Gastrocnemius medialis (tissue), 4 donors: ENCODE results near the gene TADA2A.

Experiments used
- POLR2A ChIP-seq, 2 donors: fragments of 450-650 bp; IDR thresholded peaks; one replicate each; pipeline ENCODE4 v1.6.1; 2017; ENCODE audit warnings: antibody characterized with exemption in 2 of 2, mild to moderate bottlenecking in 2 of 2, moderate library complexity in 2 of 2
- TF ChIP-seq, protein P1 (sequence below), 5 experiments: fragments of 450-650 bp in 3 of 5; fragments of 200-600 bp in 2 of 5; sonication (generic) in 2 of 5; IDR thresholded peaks in 4 of 5; conservative IDR thresholded peaks in 1 of 5; 1 replicate in 4 of 5; 2 replicates in 1 of 5; pipeline ENCODE4 v1.5.1; 2016 to 2019; ENCODE audit warnings: antibody characterized with exemption in 5 of 5, mild to moderate bottlenecking in 3 of 5, moderate library complexity in 3 of 5

DNA sequence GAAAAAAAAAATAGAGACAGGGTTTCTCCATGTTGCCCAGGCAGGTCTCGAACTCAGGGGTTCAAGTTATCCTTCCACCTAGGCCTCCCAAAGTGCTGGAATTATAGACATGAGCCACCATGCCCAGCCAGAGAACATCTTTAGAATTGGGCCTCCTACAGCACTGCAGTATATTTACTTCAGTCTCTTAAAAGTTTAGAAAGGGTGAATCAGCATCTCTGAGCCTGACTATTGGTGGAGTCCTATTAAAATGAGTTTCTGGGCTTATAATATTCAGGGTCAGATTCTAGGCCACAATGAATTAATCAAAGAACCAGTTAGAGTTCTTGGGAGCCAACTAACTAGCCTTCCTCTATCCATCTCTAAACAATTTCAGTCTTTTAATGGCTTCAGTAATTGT lies 22.8 kb downstream of the TADA2A start:
- TF ChIP-seq, protein P1, sequence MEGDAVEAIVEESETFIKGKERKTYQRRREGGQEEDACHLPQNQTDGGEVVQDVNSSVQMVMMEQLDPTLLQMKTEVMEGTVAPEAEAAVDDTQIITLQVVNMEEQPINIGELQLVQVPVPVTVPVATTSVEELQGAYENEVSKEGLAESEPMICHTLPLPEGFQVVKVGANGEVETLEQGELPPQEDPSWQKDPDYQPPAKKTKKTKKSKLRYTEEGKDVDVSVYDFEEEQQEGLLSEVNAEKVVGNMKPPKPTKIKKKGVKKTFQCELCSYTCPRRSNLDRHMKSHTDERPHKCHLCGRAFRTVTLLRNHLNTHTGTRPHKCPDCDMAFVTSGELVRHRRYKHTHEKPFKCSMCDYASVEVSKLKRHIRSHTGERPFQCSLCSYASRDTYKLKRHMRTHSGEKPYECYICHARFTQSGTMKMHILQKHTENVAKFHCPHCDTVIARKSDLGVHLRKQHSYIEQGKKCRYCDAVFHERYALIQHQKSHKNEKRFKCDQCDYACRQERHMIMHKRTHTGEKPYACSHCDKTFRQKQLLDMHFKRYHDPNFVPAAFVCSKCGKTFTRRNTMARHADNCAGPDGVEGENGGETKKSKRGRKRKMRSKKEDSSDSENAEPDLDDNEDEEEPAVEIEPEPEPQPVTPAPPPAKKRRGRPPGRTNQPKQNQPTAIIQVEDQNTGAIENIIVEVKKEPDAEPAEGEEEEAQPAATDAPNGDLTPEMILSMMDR (IDR thresholded peaks at IDR 0.05 in 4 of 5, conservative IDR thresholded peaks at IDR 0.05 in 1 of 5), result no peak
- TF ChIP-seq POLR2A (IDR thresholded peaks at IDR 0.05), result no peak
